NT2/D1 (cell line): ENCODE measurements around the gene BST1.

Source experiments
- DNase-seq: peaks from one replicate; pipeline ENCODE4 v3.0.0-alpha.2; 2011; ENCODE audit warnings: low read depth, low spot score
- H3K27me3 ChIP-seq: 2 replicates; pipeline ENCODE4 v1.6.0; 2011; ENCODE audit warnings: mild to moderate bottlenecking; ENCODE audit not compliant: insufficient read length, insufficient read depth
- H3K36me3 ChIP-seq: 2 replicates; pipeline ENCODE4 v1.6.1; 2011; ENCODE audit warnings: mild to moderate bottlenecking, low read length, mixed read lengths; ENCODE audit not compliant: insufficient read depth, insufficient read length
- H3K4me1 ChIP-seq: 2 replicates; pipeline ENCODE4 v1.5.1; 2011; ENCODE audit not compliant: insufficient read depth, insufficient read length
- H3K4me3 ChIP-seq: 2 replicates; pipeline ENCODE4 v1.5.1; 2011; ENCODE audit warnings: low read depth; ENCODE audit not compliant: insufficient read length
- H3K9ac ChIP-seq: 2 replicates; pipeline ENCODE4 v1.6.0; 2011; ENCODE audit warnings: low read depth; ENCODE audit not compliant: insufficient read length
- H3K9me3 ChIP-seq: 2 replicates; pipeline ENCODE4 v1.5.1; 2011; ENCODE audit warnings: mild to moderate bottlenecking, low read length; ENCODE audit not compliant: insufficient read depth
- SUZ12 ChIP-seq: IDR thresholded peaks from 2 replicates; pipeline ENCODE4 v1.6.1; 2011; ENCODE audit not compliant: insufficient read length, insufficient read depth; ENCODE audit errors: extremely low read depth
- YY1 ChIP-seq: IDR thresholded peaks from 2 replicates; pipeline ENCODE4 v1.6.1; 2011; ENCODE audit not compliant: insufficient read length, insufficient read depth
- ZNF274 ChIP-seq: IDR thresholded peaks from 2 replicates; pipeline ENCODE4 v1.6.1; 2011; ENCODE audit warnings: mild to moderate bottlenecking, low read depth, low read length

BST1 gene

DNA sequence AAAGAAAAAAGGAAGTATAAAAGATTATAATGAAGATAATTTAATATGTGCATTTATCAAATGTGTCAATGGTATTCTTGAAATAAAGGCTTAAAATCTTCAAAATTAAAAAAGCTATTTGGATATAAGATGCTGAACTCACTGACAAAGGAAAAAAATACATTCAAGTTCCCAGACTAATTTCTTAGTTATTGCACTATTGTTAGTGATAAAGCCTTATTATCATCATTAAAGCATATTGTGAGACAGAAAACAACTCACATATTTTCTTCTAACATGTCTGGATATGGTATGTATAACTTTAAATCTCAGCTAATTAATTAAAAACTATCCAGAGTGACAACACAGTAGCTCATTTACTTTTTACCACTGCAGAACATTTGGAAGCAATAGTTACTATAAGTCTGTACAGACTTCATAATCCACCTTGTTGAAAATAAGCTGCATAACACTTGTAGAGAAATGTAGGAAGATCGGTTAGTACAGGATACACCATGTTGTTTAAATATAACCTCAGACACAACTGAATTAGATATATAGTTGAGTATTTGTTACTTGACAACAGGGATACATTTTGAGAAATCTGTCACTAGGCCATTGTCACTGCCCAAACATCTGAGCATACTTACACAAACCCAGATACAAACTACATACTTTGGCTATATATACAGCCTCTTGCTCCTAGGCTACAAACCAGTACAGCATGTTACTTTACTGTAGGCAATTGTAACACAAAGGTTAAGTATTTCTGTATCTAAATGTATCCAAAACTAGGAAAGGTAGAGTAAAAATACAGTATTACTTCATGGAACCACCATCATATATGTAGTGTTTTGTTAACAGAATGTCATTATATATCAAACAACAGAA, 34.1 kb upstream of the BST1 start:
- TF ChIP-seq ZNF274 (no peak), YY1 (no peak), SUZ12 (no peak)
- Histone ChIP-seq H3K4me3 (no peak overlapping the region), H3K9ac (no peak overlapping the region), H3K9me3 (no peaks in the 10 kb centered on the region), H3K27me3 (no peaks in the 10 kb centered on the region), H3K36me3 (peaks cover 57% of the 10 kb centered on the region), H3K4me1 (no peaks in the 10 kb centered on the region)
- DNase-seq = no peak

DNA sequence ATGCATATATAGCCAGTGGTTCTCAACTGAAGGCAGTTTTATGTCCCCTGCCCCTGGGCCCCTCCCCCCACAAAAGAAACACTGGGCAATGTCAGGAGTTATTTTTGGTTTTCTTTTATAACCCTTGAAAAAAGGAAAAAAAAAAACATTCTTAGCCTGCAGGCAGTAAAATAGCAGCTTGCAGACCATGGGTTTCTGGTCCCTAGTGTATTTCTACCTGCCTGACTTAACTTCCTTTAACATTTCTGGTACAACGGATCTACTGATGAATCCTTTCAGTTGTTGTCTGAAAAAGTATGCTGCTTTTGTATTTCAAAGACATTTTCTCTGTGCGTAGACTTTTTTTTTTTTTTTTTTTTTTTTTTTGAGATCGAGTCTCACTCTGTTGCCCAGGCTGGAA, 32.3 kb upstream of the BST1 start:
- Histone ChIP-seq H3K27me3 (no peaks in the 10 kb centered on the region), H3K4me1 (no peaks in the 10 kb centered on the region), H3K36me3 (peaks cover 50% of the 10 kb centered on the region), H3K4me3 (no peak overlapping the region), H3K9ac (no peak overlapping the region), H3K9me3 (no peaks in the 10 kb centered on the region)
- DNase-seq = no peak
- TF ChIP-seq ZNF274 (no peak), YY1 (no peak), SUZ12 (no peak)

DNA sequence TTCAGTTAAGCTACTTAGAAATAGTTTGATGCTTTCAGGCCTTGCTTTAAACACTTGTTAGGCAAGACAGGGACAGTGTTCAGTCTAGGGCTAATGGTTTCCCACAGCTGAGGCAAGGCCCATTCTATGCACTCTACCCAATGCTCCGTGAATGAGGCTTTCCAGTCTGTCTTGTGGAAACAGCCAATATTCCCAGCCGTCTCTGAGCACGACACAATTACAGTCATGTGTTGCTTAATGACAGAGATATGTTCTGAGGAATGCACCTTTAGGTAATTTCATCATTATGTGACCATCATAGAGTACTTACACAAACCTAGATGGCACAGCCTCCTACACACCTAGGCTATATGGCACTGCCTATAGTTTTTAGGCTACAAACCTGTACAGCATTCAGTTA, 30.8 kb upstream of the BST1 start:
- no peak overlapping the region for H3K4me3 ChIP-seq
- TF ChIP-seq ZNF274 (no peak), SUZ12 (no peak)
- H3K9me3 ChIP-seq = no peaks in the 10 kb centered on the region
- H3K27me3 ChIP-seq = no peaks in the 10 kb centered on the region
- no peak for DNase-seq
- H3K4me1 ChIP-seq = no peaks in the 10 kb centered on the region
- H3K9ac ChIP-seq = no peak overlapping the region
- H3K36me3 ChIP-seq = peaks cover 39% of the 10 kb centered on the region

- H3K27me3 ChIP-seq = no peaks in the 10 kb centered on the region
- H3K4me1 ChIP-seq = no peaks in the 10 kb centered on the region
- peaks cover 39% of the 10 kb centered on the region for H3K36me3 ChIP-seq
- TF ChIP-seq ZNF274 (no peak), SUZ12 (no peak), YY1 (no peak)
- DNase-seq = no peak
- H3K9ac ChIP-seq = no peak overlapping the region
- H3K9me3 ChIP-seq = peaks cover 6% of the 10 kb centered on the region; the same call in 1 of the 2 replicates
- H3K4me3 ChIP-seq = no peak overlapping the region
Observed at GRCh38 chr4:15673337-15673736, 29.5 kb upstream of the BST1 start.

DNA sequence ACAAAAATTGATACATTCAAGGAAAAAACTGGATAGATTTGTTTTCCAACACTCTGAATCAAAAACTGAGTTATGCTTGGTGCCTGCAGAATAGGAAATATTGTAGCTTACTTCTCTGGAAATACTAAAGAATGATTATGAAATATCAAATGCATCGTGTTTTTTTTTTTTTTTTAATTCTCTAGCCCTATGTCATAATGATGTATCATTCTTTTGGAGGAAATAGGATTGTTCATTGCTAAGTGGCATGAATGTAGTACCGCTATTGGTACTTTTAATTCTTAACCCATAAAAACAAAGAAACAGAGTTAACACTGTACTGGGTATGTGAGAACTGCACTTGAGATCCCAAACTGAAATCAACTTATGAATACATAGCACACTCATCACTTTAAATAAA, 28.8 kb upstream of the BST1 start:
- Histone ChIP-seq H3K9ac (no peak overlapping the region), H3K4me3 (no peak overlapping the region), H3K4me1 (no peaks in the 10 kb centered on the region), H3K9me3 (peaks cover 6% of the 10 kb centered on the region; the same call in 1 of the 2 replicates), H3K36me3 (peaks cover 36% of the 10 kb centered on the region), H3K27me3 (no peaks in the 10 kb centered on the region)
- TF ChIP-seq ZNF274 = no peak
- TF ChIP-seq YY1 = no peak
- TF ChIP-seq SUZ12 = no peak
- no peak for DNase-seq

DNA sequence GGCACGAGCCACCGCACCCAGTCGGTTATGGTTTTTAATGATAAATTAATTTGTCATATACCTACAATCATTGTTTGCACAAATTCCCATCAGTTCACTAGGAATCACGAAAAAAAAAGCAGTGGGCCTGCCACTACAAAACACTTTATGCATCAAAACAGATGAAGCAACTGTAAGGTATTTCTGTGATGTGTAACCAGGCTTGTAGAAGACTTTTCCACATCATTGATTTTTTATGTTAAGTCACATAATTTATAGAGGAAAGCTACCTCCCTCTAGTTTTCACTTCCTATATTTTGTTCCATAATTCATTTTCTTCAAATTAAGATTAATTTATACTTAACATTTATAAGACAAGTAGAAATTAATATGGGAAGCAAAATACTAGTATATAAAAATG, 27.9 kb upstream of the BST1 start:
- H3K4me1 ChIP-seq = no peaks in the 10 kb centered on the region
- H3K9me3 ChIP-seq = peaks cover 6% of the 10 kb centered on the region; the same call in 1 of the 2 replicates
- no peak for DNase-seq
- no peak overlapping the region for H3K9ac ChIP-seq
- no peaks in the 10 kb centered on the region for H3K27me3 ChIP-seq
- peaks cover 42% of the 10 kb centered on the region for H3K36me3 ChIP-seq
- H3K4me3 ChIP-seq = no peak overlapping the region
- TF ChIP-seq ZNF274 = no peak
- TF ChIP-seq SUZ12 = no peak
- no peak for TF ChIP-seq YY1

DNA sequence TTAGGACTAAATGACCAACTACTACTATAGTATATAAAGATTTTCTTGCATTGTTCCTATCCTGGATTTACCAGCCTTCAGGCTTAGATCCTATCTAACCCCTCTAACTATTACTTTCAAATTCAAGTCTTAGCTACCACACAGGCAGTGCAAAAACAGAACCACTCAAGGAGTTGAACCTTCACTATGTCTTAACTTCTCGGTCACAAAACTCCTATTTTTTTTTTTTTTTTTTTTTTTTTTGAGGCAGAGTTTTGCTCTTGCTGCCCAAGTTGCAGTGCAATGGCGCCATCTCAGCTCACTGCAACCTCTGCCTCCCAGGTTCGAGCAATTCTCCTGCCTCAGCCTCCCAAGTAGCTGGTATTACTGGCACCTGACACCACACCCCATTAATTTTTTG, 27.5 kb upstream of the BST1 start:
- peaks cover 6% of the 10 kb centered on the region; the same call in 1 of the 2 replicates for H3K9me3 ChIP-seq
- no peak overlapping the region for H3K9ac ChIP-seq
- H3K27me3 ChIP-seq = no peaks in the 10 kb centered on the region
- H3K4me3 ChIP-seq = no peak overlapping the region
- TF ChIP-seq ZNF274 (no peak), YY1 (no peak), SUZ12 (no peak)
- DNase-seq = no peak
- H3K4me1 ChIP-seq = no peaks in the 10 kb centered on the region
- H3K36me3 ChIP-seq = peaks cover 43% of the 10 kb centered on the region
